Posterior vena cava (tissue), 2 donors: ENCODE measurements around the gene SLC9C1. TPM values are rescaled to one million over a fixed set of nuclear protein-coding genes. Genes with fewer than 3 reads are reported as not detected.

Source experiments
- DNase-seq: peaks from one replicate; pipeline ENCODE4 v3.0.0-alpha.2; 2020; ENCODE audit warnings: low spot score
- intact Hi-C, 2 donors: fragments of 100-400 bp; cut with DNase I; formaldehyde crosslinking; loops; one replicate each; pipeline versions ENCODE4 v1.14.1 to v1.14.2; 2022 to 2023
- total RNA-seq, 2 donors: library from RNA; stranded (reverse); fragmentation: NEBNext Ultra II Directional; extraction: Animal tissue kit (Norgen Biotek cat#: 25700); gene quantifications; one replicate each; pipeline ENCODE4 v1.2.1, GENCODE V29; 2021
- donor health status: DM: yes; HTN: yes; CAD: no.
- donor health status: DM: yes; HTN: yes; CAD: no.

Gene SLC9C1
- total RNA-seq, 2 donors from 2014 or later: 0.29 to 1.4 TPM

DNA sequence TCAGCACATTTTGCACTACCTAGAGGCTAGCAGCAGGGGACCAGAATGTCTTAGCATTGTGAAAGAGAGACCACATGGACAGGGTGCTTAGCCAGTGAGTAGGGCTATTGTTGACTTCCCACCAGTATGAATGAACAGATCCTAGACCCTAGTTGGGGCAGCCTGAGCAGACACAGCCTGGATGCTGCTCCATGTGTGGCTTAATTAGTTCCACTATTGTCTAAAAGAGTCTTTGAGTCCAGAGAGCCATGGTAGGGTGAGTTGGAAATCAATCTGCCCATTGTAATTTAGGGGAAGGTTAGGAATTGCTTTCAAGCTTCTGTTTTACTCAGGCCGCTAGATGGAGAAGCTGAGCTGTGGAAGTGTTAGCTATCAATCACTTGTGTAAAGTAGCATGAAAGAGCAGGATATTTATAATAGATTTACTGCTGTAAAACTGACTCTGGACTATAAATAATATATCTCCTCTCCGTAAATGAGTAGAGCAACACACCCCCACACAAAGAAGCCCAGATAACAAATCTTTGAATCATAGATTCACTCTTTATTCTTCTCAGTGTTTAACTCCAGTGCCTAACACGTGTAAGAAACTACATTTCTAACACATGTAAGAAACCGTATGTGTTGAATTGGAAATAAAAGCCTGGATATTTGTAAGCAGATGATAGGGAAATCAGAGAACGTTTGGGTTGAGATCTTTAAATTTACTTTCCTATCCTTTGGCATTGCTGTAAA is 156.9 kb downstream of the SLC9C1 start:
- DNase-seq: no peak

GRCh38 chr3:112136046-112136445 is 158.0 kb downstream of the SLC9C1 start:
- DNase-seq: no peak
- intact Hi-C loops: no loop called here

More for the DNA sequence above, 156.9 kb downstream of the SLC9C1 start:
- intact Hi-C loops: no loop called here

DNA sequence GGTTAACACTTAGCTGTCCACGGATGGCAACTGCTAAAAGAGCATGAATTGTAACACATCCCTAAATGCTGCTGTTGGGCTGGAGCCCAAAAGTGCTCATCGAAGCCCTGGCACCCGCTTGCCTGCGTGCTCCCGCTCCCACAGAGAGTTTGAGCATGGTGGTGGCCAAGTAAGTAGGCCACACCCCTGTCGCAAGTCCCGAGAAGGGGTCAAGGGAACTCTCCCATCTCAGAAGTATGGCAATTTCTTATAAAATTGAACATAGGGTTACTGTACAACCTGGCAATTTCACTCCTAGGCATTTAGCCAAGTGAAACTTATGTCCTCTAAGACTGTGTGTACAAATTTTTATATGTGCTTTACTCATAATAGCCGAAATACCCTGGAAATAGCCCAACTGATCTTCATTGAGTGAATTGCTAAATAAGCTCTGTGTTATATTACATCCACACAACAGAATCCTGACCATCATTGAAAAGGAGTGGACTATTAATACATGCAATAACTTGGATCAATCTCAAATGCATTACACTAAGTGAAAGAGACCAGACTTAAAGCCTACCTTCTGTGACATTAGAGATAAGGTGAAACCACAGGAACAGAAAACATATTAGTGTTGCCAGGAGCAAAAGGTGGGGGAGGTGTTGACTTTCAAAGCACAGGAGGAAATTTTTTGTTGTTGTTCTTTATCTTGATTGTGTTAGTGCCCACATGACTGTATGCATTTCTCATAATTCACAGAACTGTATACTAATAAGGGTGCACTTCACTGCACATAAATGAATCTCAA is 159.5 kb downstream of the SLC9C1 start:
- DNase-seq: no peak
- intact Hi-C loops: no loop called here

GRCh38 chr3:112133626-112134334 is 160.2 kb downstream of the SLC9C1 start:
- intact Hi-C loops: no loop called here
- no peak for DNase-seq

DNA sequence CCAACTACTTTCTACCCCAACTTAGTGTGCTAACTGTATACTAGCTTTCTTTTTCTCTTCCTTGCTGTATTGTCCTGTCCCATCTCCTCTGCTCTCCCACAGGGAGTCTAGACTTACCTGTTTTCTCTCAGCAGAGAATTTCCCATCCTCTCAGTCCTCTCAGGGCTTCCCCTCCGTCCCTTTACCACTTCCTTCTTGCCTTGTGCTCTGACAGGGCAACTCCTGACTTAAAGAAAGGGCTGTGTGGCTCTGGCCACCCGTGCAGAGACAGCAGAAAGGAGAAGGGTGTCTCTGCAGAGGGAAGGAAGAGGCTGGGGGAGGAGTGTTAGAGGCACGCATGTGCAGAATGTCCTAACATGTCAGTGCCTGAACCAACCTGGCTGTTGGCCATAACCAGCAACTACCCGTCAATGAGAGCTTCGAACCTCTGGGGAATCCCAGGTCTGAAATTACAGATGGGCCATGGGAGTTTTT is 161.0 kb downstream of the SLC9C1 start, which contains the start of gene GCSAM:
TSS of gene GCSAM (minus strand) at position 274 of the 474 bp plus-strand sequence. CDS start at position 146, 128 bp downstream.
- DNase-seq: no peak
- intact Hi-C loops: no loop called here

GRCh38 chr3:112132554-112132953 is 161.5 kb downstream of the SLC9C1 start:
- no peak for DNase-seq
- intact Hi-C loops: no loop called here

GRCh38 chr3:112132088-112132487 is 161.9 kb downstream of the SLC9C1 start:
- intact Hi-C loops: no loop called here

GRCh38 chr3:112131111-112131510 is 162.9 kb downstream of the SLC9C1 start:
- intact Hi-C loops: no loop called here
- no peak for DNase-seq

More at GRCh38 chr3:112132088-112132487, 161.9 kb downstream of the SLC9C1 start:
- no peak for DNase-seq

GRCh38 chr3:112130638-112130993 is 163.4 kb downstream of the SLC9C1 start:
- no peak for DNase-seq
- intact Hi-C loops: no loop called here

DNA sequence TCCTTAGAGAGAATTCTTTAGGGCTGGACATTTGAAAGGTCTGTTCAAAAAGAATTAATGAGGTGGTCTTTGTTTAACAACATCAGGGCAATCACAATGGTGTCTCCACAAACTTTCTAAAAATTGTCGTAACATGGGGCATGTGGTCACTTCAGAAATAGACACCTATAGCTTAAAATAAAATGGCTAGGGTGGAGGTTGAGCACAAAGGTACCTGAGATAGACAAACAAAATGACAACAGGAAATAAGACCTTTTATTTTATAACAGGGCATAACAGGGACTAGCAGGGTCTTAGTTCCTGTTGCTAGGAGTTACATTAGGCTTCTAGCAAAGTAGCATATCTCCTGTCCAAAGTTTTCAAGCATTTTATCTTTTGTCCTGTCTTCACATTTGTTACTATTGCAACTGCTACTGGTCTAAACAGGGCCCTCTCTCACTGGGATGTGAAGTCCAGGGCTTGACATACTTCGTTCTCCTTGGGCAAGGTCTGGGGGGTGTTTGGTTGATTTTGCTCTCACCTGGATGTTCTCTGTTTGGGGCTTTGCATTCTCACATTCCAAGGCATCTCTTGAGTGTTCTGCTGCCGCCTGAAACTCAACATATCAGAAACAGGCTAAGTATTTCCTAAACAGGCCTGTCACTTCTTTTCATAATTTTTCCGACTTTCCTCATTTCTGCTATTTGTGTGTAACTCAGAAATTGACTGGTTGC is 163.9 kb downstream of the SLC9C1 start:
- intact Hi-C loops: no loop called here
- no peak for DNase-seq

- DNase-seq: no peak
- intact Hi-C loops: no loop called here
Measured at GRCh38 chr3:112128843-112129727, 164.9 kb downstream of the SLC9C1 start.

- intact Hi-C loops: no loop called here
Measured at GRCh38 chr3:112127522-112128494, 166.2 kb downstream of the SLC9C1 start.

GRCh38 chr3:112126511-112126911 is 167.5 kb downstream of the SLC9C1 start:
- no peak for DNase-seq
- intact Hi-C loops: no loop called here

More at GRCh38 chr3:112127522-112128494, 166.2 kb downstream of the SLC9C1 start:
- no peak for DNase-seq

DNA sequence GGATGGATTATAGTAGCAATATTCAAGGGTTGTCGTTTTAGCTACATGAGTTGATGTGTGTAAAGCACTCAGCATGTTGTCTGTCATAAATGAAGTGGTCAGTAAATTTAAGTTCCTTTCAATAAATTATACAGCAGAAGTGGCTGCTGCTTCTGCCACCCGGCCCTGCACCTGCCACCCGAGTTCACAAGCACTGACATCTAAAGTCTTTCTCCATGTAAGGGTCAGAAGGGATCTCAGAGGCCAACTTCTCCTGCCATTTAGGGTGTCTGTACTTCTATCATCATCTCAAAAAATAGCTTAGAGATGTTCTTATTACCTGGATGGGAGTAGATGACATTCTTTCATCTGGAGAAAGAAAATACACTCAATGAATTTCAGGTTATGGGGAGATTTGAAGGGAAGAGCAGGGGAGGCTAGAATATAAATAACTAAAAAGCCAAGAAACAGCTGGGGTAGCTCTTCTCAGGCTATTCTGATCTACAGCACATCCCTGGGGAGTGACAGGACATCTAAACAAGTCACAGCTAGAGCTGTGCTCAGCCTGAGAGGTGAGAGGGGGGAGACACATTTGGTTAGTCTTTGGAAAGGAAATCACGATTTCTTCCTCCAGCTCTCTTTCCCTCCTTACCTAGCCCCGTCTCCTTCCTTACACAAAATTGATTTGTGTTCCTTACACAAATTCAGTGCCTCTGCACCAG is 169.0 kb downstream of the SLC9C1 start:
- DNase-seq: no peak
- intact Hi-C loops: no loop called here

DNA sequence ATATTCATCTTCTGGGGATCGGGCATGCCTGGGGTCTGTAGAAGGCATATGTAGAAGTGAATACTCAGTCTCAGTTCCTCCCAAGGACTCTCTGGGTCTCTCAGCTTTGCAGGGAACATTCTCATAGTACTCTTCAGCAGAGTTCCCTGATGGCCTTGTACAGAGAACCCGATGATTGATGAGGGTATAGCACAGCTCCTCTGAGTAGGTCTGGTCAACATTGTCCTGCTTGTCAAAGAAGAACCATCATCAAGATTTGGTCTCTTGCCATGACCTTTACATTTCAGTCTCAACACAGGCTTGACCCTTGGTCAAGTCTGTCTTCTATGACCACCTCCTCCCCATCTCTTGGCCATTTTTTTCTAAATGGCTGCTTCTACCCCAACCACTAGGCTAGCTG is 170.5 kb downstream of the SLC9C1 start:
- intact Hi-C loops: no loop called here
- no peak for DNase-seq

- no peak for DNase-seq
Measured at GRCh38 chr3:112122870-112123269, 171.1 kb downstream of the SLC9C1 start.

More at GRCh38 chr3:112122870-112123269, 171.1 kb downstream of the SLC9C1 start:
- intact Hi-C loops: no loop called here
